Measurements from ENCODE around the gene KCTD4. TPM values are rescaled to one million over a fixed set of nuclear protein-coding genes. Genes with fewer than 3 reads are reported as not detected.
A peak's percentile ranks its signal among the peaks of the same experiment; 100 is the strongest.
"Not testable (repeated sequence)": the region's sequence is repeated elsewhere in the genome, so short reads cannot be mapped to it uniquely, and the experiment has no call there.

Gene KCTD4
- 1 to 10 TPM in 2 of 3 donors, under 1 TPM in 1; 0.14 to 2.5 (median 1.2) TPM for total RNA-seq
- long read RNA-seq, donor 1, partial matches to known transcripts = 0 of 3 reads
- long read RNA-seq, donor 1, other reads (novel, unspliced or antisense) = 1 of 3 reads
- long read RNA-seq, donor 2 = 0 reads

DNA sequence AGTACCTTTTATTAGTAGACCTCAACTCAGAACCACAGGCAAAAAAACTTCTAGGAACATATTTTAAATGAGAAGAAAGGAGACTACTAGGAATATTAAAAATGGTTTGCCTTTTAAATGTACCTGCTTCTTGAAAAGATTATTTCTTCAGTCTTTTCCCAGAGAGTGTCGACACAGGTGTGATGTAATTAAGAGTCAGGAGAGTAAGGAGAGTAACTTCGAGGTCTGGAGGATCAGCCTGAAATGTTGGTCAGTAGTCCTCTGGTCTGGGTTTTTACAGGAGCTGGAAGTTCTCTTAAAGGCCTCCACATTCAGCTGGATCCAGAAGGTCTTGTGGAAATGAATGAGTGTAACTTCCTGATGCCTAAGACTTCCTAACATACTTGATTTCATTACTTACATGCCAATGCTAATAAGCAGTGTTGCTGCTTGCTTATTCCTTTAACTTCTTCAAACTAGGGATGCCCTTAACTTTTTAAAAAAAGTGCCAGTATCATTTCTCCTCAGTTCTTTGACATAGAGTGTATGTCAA, at the start of gene KCTD4:
TSS of gene KCTD4 (minus strand) at position 345 of the 532 bp plus-strand sequence. CDS start 6,478 bp downstream, outside the sequence.
- TF ChIP-seq, protein P1, sequence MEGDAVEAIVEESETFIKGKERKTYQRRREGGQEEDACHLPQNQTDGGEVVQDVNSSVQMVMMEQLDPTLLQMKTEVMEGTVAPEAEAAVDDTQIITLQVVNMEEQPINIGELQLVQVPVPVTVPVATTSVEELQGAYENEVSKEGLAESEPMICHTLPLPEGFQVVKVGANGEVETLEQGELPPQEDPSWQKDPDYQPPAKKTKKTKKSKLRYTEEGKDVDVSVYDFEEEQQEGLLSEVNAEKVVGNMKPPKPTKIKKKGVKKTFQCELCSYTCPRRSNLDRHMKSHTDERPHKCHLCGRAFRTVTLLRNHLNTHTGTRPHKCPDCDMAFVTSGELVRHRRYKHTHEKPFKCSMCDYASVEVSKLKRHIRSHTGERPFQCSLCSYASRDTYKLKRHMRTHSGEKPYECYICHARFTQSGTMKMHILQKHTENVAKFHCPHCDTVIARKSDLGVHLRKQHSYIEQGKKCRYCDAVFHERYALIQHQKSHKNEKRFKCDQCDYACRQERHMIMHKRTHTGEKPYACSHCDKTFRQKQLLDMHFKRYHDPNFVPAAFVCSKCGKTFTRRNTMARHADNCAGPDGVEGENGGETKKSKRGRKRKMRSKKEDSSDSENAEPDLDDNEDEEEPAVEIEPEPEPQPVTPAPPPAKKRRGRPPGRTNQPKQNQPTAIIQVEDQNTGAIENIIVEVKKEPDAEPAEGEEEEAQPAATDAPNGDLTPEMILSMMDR (IDR thresholded peaks at IDR 0.05) = no peak
- Histone ChIP-seq H3K4me3 (no peak within 1 kb of the TSS), H3K4me1 (ENCODE audit: low read depth) (no peaks in the 10 kb centered on the region), H3K9me3 (no peaks in the 10 kb centered on the region), H3K36me3 (ENCODE audit: low read depth) (no peaks in the 10 kb centered on the region)
- ATAC-seq (no peak), DNase-seq (no peak)
- intact Hi-C loops (cut with DNase I, micrococcal nuclease) = no loop called here

DNA sequence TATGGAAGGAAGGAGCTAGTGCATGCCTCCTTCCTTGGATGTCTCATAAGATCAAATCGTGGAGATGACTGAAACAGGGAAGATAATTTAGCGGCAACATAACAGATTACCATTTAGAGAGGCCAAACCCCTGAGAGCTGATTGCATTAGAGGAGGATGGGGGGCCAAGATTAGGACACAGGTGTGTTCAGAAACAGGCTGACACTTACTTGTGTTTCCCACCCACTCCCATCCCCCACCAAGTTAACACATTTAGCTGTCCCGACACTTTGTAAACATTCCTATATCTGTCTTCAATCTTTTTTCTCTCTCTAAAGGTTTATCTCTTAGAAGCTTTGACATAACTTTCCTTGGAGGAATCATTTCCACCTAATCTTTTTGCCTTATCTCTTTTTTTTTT, 48.8 kb upstream of the KCTD4 start:
- DNase-seq (no peak), ATAC-seq (no peak)
- intact Hi-C loops (cut with DNase I, micrococcal nuclease) = no loop called here
- Histone ChIP-seq H3K4me1 (ENCODE audit: low read depth) (peaks cover 5% of the 10 kb centered on the region), H3K4me3 (no peak overlapping the region), H3K9me3 (no peaks in the 10 kb centered on the region), H3K36me3 (ENCODE audit: low read depth) (no peaks in the 10 kb centered on the region)
- TF ChIP-seq, protein P1 (IDR thresholded peaks at IDR 0.05) = no peak

DNA sequence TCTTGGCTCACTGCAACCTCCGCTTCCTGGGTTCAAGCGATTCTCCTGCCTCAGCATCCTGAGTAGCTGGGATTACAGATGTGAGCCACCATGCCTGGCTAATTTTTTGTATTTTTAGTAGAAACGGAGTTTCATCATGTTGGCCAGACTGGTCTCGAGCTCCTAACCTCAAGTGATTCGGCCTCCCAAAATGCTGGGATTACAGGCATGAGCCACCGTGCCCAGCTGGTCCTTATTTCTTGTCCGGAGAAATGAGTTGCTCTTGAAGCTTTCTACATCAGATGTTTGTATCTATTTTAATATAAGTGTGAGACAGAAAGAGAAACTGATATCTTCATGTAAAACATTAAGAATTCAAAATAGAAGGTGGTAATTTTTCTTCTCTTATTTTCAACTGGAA, 43.9 kb upstream of the KCTD4 start:
- H3K9me3 ChIP-seq; H3K4me1 ChIP-seq (ENCODE audit: low read depth); intact Hi-C loops (cut with DNase I, micrococcal nuclease); H3K4me3 ChIP-seq; DNase-seq; ATAC-seq; H3K36me3 ChIP-seq (ENCODE audit: low read depth): not testable (repeated sequence)

DNA sequence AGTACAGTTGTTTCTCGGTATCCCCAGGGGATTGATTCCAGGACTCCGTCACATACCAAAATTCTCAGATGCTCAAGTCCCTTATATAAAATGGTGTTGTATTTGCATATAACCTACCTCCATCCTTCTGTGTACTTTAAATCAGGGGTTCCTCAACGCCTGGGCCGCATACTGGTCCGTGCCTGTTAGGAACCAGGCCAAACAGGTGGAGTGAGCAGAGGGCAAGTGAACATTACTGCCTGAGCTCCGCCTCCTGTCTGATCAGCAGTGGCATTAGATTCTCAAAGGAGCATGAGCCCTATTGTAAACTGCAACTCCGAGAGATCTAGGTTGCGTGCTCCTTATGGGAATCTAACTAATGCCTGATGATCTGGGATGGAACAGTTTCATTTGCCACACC, 42.2 kb upstream of the KCTD4 start:
- TF ChIP-seq, protein P1 (IDR thresholded peaks at IDR 0.05) = no peak
- Histone ChIP-seq H3K4me3 (no peak overlapping the region), H3K36me3 (ENCODE audit: low read depth) (no peaks in the 10 kb centered on the region), H3K4me1 (ENCODE audit: low read depth) (peaks cover 5% of the 10 kb centered on the region), H3K9me3 (no peaks in the 10 kb centered on the region)
- peak; percentile 76 to 79 (median 78) for DNase-seq
- peak; percentile 97 for ATAC-seq
- intact Hi-C loops (cut with DNase I, micrococcal nuclease) = no loop called here

DNA sequence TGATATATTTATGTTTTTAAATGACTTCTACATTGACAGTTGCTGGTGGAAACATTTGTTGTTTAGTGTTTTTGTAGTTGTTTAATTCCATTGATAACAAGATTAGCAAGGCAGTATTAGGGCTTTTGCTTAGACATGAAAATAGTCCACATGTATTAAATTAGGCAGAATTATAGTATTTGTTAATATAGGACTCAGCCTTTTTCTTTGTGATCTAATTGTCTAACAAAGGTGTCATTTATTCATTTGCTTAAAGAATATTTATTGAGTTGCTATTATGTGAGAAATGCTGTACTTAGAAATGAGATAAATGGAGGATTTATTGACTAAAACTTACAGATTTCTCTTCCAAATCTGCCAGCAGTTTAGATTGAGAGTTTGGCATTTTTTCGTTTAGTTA, 41.7 kb upstream of the KCTD4 start:
- no peaks in the 10 kb centered on the region for H3K9me3 ChIP-seq
- intact Hi-C loops (cut with DNase I, micrococcal nuclease) = no loop called here
- H3K4me1 ChIP-seq (ENCODE audit: low read depth) = peaks cover 5% of the 10 kb centered on the region
- DNase-seq (no peak), ATAC-seq (no peak)
- no peaks in the 10 kb centered on the region for H3K36me3 ChIP-seq (ENCODE audit: low read depth)
- TF ChIP-seq, protein P1 (IDR thresholded peaks at IDR 0.05) = no peak
- no peak overlapping the region for H3K4me3 ChIP-seq

DNA sequence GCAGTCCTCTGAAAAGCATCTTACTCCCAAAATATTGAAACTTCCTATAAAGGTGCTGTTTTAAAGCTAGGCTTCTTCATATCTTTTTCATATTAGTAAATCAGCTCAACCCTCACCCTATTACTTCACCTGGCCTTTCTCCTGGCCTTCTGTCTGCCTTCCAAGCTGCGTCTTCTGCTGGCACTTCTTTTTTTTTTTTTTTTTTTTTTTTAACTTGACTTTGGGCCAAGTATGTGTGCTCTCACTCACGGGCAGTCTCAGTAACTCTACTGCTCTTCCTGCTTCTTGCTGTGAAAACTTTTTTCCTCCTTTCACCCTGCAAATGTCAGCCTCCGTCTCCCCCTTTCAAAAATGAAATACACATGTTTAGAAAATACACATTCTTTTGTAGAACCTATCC, 41.2 kb upstream of the KCTD4 start:
- peaks cover 5% of the 10 kb centered on the region for H3K4me1 ChIP-seq (ENCODE audit: low read depth)
- DNase-seq (no peak), ATAC-seq (peak; percentile 75)
- intact Hi-C loops (cut with DNase I, micrococcal nuclease) = no loop called here
- no peak overlapping the region for H3K4me3 ChIP-seq
- H3K36me3 ChIP-seq (ENCODE audit: low read depth) = no peaks in the 10 kb centered on the region
- TF ChIP-seq, protein P1 (IDR thresholded peaks at IDR 0.05) = no peak
- no peaks in the 10 kb centered on the region for H3K9me3 ChIP-seq
